ENCODE data around the gene PSTK. TPM values are rescaled to one million over a fixed set of nuclear protein-coding genes. Genes with fewer than 3 reads are reported as not detected.

PSTK gene
- polyA plus RNA-seq, 2 of the 4 experiments (the other 2 are of a cell fraction) = 5.3 to 9.0 TPM

- TF ChIP-seq JUNB (IDR thresholded peaks at IDR 0.05) = no peak
- no peak; the same call in 1 of the 2 replicates for TF ChIP-seq MYC (IDR thresholded peaks at IDR 0.05; ENCODE audit: borderline replicate concordance, low read length)
- no peak for TF ChIP-seq RNF2 (IDR thresholded peaks at IDR 0.05; ENCODE audit: borderline replicate concordance, low read depth)
- peak; percentile 93 for TF ChIP-seq REST (IDR thresholded peaks at IDR 0.05)
- TF ChIP-seq EP300 (IDR thresholded peaks at IDR 0.05) = no peak
- TF ChIP-seq EHMT2 (IDR thresholded peaks at IDR 0.05; ENCODE audit: low read depth) = no peak
- TF ChIP-seq, protein P1, sequence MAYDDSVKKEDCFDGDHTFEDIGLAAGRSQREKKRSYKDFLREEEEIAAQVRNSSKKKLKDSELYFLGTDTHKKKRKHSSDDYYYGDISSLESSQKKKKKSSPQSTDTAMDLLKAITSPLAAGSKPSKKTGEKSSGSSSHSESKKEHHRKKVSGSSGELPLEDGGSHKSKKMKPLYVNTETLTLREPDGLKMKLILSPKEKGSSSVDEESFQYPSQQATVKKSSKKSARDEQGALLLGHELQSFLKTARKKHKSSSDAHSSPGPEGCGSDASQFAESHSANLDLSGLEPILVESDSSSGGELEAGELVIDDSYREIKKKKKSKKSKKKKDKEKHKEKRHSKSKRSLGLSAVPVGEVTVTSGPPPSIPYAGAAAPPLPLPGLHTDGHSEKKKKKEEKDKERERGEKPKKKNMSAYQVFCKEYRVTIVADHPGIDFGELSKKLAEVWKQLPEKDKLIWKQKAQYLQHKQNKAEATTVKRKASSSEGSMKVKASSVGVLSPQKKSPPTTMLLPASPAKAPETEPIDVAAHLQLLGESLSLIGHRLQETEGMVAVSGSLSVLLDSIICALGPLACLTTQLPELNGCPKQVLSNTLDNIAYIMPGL (CRISPR knock-in tag; IDR thresholded peaks at IDR 0.05; ENCODE audit: borderline replicate concordance) = no peak
- TF ChIP-seq POLR2AphosphoS2 (conservative IDR thresholded peaks at IDR 0.05; ENCODE audit: low read length) = no peak
- no peak for TF ChIP-seq ELK1 (IDR thresholded peaks at IDR 0.05; ENCODE audit: low read depth, low read length)
- TF ChIP-seq, protein P2, sequence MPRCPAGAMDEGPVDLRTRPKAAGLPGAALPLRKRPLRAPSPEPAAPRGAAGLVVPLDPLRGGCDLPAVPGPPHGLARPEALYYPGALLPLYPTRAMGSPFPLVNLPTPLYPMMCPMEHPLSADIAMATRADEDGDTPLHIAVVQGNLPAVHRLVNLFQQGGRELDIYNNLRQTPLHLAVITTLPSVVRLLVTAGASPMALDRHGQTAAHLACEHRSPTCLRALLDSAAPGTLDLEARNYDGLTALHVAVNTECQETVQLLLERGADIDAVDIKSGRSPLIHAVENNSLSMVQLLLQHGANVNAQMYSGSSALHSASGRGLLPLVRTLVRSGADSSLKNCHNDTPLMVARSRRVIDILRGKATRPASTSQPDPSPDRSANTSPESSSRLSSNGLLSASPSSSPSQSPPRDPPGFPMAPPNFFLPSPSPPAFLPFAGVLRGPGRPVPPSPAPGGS (IDR thresholded peaks at IDR 0.05) = 0 out of 3 replicates have a peak, but pooled peaks have one; percentile 61
- TF ChIP-seq GATA3 (IDR thresholded peaks at IDR 0.05; ENCODE audit: borderline replicate concordance) = peak; percentile 80
- no peak for TF ChIP-seq CEBPB (IDR thresholded peaks at IDR 0.05)
- TF ChIP-seq RAD21 (conservative IDR thresholded peaks at IDR 0.05 in 1 of 2, IDR thresholded peaks at IDR 0.05 in 1 of 2) = no peak
- TF ChIP-seq KDM5A (IDR thresholded peaks at IDR 0.05) = peak; percentile 74
- TF ChIP-seq, protein P3, sequence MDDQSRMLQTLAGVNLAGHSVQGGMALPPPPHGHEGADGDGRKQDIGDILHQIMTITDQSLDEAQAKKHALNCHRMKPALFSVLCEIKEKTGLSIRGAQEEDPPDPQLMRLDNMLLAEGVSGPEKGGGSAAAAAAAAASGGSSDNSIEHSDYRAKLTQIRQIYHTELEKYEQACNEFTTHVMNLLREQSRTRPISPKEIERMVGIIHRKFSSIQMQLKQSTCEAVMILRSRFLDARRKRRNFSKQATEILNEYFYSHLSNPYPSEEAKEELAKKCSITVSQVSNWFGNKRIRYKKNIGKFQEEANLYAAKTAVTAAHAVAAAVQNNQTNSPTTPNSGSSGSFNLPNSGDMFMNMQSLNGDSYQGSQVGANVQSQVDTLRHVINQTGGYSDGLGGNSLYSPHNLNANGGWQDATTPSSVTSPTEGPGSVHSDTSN (IDR thresholded peaks at IDR 0.05) = no peak
- peak in 1 of 2 experiments; percentile 75; a peak in 3 of 5 replicates for TF ChIP-seq JUN (IDR thresholded peaks at IDR 0.05)
- no peak for TF ChIP-seq ESRRA (IDR thresholded peaks at IDR 0.05; ENCODE audit: borderline replicate concordance, low read length)
- no peak for TF ChIP-seq HOXB13 (CRISPR knock-in tag; IDR thresholded peaks at IDR 0.05; ENCODE audit: low read depth)
- TF ChIP-seq BHLHE40 (IDR thresholded peaks at IDR 0.05; ENCODE audit: low read depth, low read length) = no peak
- no peak for TF ChIP-seq EHF (CRISPR knock-in tag; IDR thresholded peaks at IDR 0.05)
- TF ChIP-seq ZC3H11A (IDR thresholded peaks at IDR 0.05) = no peak
- no peak for TF ChIP-seq TP53 (CRISPR knock-in tag; IDR thresholded peaks at IDR 0.05)
Observed at GRCh38 chr10:123008355-123009104, 28.3 kb downstream of the PSTK start, which contains the start of the genes ACADSB and IKZF5 (continued).

Measured in A549 (cell line).